ENCODE results near the gene CSTB. TPM values are rescaled to one million over a fixed set of nuclear protein-coding genes. Genes with fewer than 3 reads are reported as not detected.
A peak's percentile ranks its signal among the peaks of the same experiment; 100 is the strongest.

The CSTB gene
- total RNA-seq, 1 experiment from 2014 or later, result 55.9 TPM

DNA sequence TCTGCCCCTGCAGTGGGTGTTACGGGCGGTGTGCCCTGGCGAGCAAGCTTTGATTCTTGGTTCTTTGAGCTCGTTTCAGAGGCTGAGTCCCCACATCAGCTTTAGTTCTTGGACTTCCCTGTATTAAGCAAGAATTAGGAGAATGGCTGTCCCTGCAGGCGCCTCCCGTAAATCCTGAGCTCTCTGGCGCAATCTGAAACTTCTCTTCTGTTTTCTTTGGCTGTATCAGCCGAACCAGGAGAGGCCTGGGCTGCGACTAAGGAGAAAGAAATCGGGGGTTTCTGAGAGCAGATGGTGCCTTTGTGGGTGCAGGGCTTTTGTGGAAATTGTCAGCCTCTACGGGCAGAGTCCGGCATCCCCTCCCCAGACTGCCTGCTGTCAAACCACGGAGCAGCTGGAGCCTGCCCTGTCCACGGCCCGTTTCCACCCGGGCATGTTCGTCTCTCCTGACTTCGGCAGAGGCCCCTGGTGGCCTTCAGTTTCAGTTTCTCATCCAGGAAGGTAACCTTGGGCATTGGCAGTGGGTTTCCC is 17.9 kb downstream of the CSTB start:
- H3K27me3 ChIP-seq (replicated peaks; ENCODE audit: insufficient read depth, low read depth, low read length, poor library complexity), result no peaks in the 10 kb centered on the region
- no peak for TF ChIP-seq EZH2 (IDR thresholded peaks at IDR 0.05; ENCODE audit: borderline replicate concordance, low read depth, low read length, poor library complexity, severe bottlenecking)
- TF ChIP-seq, protein P1, sequence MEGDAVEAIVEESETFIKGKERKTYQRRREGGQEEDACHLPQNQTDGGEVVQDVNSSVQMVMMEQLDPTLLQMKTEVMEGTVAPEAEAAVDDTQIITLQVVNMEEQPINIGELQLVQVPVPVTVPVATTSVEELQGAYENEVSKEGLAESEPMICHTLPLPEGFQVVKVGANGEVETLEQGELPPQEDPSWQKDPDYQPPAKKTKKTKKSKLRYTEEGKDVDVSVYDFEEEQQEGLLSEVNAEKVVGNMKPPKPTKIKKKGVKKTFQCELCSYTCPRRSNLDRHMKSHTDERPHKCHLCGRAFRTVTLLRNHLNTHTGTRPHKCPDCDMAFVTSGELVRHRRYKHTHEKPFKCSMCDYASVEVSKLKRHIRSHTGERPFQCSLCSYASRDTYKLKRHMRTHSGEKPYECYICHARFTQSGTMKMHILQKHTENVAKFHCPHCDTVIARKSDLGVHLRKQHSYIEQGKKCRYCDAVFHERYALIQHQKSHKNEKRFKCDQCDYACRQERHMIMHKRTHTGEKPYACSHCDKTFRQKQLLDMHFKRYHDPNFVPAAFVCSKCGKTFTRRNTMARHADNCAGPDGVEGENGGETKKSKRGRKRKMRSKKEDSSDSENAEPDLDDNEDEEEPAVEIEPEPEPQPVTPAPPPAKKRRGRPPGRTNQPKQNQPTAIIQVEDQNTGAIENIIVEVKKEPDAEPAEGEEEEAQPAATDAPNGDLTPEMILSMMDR (conservative IDR thresholded peaks at IDR 0.05; ENCODE audit: low read depth, low read length), result no peak
- H3K9me3 ChIP-seq (ENCODE audit: low read depth, low read length, poor library complexity, severe bottlenecking), result no peaks in the 10 kb centered on the region
- no peak for DNase-seq (ENCODE audit: low spot score)
- ChIA-PET CTCF (no interaction called here), POLR2A (ENCODE audit: low non-redundant PET) (interaction anchor here (0.5 kb wide), 1 partner anchor 103 kb away, joined by 3 read pairs; no protein-coding TSS in a partner anchor)
- H3K27ac ChIP-seq (ENCODE audit: low read depth, low read length, poor library complexity, severe bottlenecking), result peak overlapping the region; percentile 59
- peaks cover 11% of the 10 kb centered on the region for H3K4me1 ChIP-seq (ENCODE audit: insufficient read depth, low read length, poor library complexity, severe bottlenecking)
- intact Hi-C loops (cut with micrococcal nuclease; ENCODE audit: unreplicated experiment), result no loop called here
- H3K36me3 ChIP-seq (ENCODE audit: insufficient read depth, low read length, poor library complexity, severe bottlenecking), result peaks cover 20% of the 10 kb centered on the region
- no TSS peak for BruUV-seq (replicated peaks)
- H3K4me3 ChIP-seq (ENCODE audit: low read depth, low read length, poor library complexity, severe bottlenecking), result no peak overlapping the region

DNA sequence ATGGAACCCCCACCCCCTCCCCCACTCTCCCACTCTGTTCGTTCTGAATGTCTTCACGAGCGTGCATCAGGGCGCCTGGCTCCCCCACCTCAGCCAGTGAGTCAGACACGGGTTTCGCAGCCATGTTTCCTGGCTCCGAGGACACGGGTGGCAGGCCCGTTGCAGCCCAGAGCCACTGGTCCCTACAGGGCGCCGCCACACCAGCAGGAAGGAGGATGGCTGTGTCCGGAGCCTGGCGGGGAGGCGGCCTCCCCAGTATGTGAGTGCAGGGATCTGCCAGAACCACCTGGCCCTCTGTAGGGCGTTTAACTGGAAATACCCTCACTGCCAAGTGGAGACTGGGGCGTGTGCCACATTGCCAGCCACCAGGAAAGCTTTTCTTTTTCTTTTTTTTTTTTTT is 18.5 kb downstream of the CSTB start:
- ChIA-PET POLR2A (ENCODE audit: low non-redundant PET) (no interaction called here), CTCF (no interaction called here)
- peak overlapping the region; percentile 59 for H3K27ac ChIP-seq (ENCODE audit: low read depth, low read length, poor library complexity, severe bottlenecking)
- peaks cover 17% of the 10 kb centered on the region for H3K36me3 ChIP-seq (ENCODE audit: insufficient read depth, low read length, poor library complexity, severe bottlenecking)
- H3K4me3 ChIP-seq (ENCODE audit: low read depth, low read length, poor library complexity, severe bottlenecking), result no peak overlapping the region
- no peaks in the 10 kb centered on the region for H3K9me3 ChIP-seq (ENCODE audit: low read depth, low read length, poor library complexity, severe bottlenecking)
- no TSS peak for BruUV-seq (replicated peaks)
- TF ChIP-seq, protein P1 (conservative IDR thresholded peaks at IDR 0.05; ENCODE audit: low read depth, low read length), result no peak
- TF ChIP-seq EZH2 (IDR thresholded peaks at IDR 0.05; ENCODE audit: borderline replicate concordance, low read depth, low read length, poor library complexity, severe bottlenecking), result no peak
- peaks cover 11% of the 10 kb centered on the region for H3K4me1 ChIP-seq (ENCODE audit: insufficient read depth, low read length, poor library complexity, severe bottlenecking)
- DNase-seq (ENCODE audit: low spot score), result no peak
- no peaks in the 10 kb centered on the region for H3K27me3 ChIP-seq (replicated peaks; ENCODE audit: insufficient read depth, low read depth, low read length, poor library complexity)
- intact Hi-C loops (cut with micrococcal nuclease; ENCODE audit: unreplicated experiment), result no loop called here

DNA sequence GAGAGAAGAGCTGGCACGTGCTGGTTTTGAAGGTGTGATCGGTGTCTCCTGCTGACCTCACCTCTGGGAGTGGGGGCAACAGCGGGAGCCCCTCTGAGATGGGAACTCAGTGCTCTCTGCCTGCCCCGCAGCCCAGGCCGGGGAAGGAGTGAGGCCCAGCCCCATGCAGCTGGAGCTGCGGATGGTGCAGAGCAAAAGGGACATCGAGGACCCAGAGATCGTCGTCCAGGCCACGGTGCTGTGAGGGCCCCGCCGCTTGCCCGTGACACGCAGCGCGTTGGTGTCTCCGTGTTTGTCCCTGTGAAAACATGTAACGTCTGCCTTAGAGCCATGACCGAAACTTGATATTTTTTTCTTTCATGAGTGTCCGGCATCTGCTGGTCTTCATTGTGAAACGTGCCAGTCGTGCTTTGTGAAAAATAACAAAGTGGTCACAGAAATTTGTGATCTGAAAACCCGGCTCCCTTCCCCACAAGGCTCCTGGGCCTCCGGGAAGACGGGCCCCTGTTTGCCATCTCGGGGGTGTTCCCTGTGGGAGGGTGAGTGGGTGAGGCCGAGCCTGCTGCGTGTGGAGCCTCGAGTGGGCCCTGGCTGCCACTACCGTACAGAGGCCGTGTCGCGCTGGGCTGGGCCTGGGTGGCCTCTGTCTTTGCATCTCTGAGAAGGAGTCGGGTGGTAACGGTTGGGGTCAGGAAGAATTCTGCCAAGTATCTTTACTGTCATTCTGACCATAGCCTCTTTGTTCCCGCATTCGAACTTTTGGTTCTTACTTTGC is 20.1 kb downstream of the CSTB start:
- Histone ChIP-seq H3K27ac (ENCODE audit: low read depth, low read length, poor library complexity, severe bottlenecking) (no peak overlapping the region), H3K4me1 (ENCODE audit: insufficient read depth, low read length, poor library complexity, severe bottlenecking) (peaks cover 11% of the 10 kb centered on the region), H3K9me3 (ENCODE audit: low read depth, low read length, poor library complexity, severe bottlenecking) (no peaks in the 10 kb centered on the region), H3K4me3 (ENCODE audit: low read depth, low read length, poor library complexity, severe bottlenecking) (no peak overlapping the region), H3K36me3 (ENCODE audit: insufficient read depth, low read length, poor library complexity, severe bottlenecking) (peaks cover 17% of the 10 kb centered on the region), H3K27me3 (replicated peaks; ENCODE audit: insufficient read depth, low read depth, low read length, poor library complexity) (no peaks in the 10 kb centered on the region)
- intact Hi-C loops (cut with micrococcal nuclease; ENCODE audit: unreplicated experiment), result no loop called here
- CTCF ChIA-PET, result no interaction called here
- no TSS peak for BruUV-seq (replicated peaks)
- no peak for TF ChIP-seq EZH2 (IDR thresholded peaks at IDR 0.05; ENCODE audit: borderline replicate concordance, low read depth, low read length, poor library complexity, severe bottlenecking)
- TF ChIP-seq, protein P1 (conservative IDR thresholded peaks at IDR 0.05; ENCODE audit: low read depth, low read length), result no peak
- POLR2A ChIA-PET (ENCODE audit: low non-redundant PET), result no interaction called here
- DNase-seq (ENCODE audit: low spot score), result no peak
